HEK293 (cell line): ENCODE data around the gene AREG.

Source experiments
- CTCF ChIP-seq: fragments of 450-650 bp; formaldehyde crosslinking; IDR thresholded peaks from 2 replicates; pipeline ENCODE4 v1.5.1; 2016; ENCODE audit warnings: missing biosample characterization, missing genetic modification characterization
- ZNF16 ChIP-seq: fragments of 450-650 bp; formaldehyde crosslinking; IDR thresholded peaks from 2 replicates; pipeline ENCODE4 v1.5.1; 2016; ENCODE audit warnings: low read depth, missing biosample characterization, missing genetic modification characterization

GRCh38 chr4:74437866-74438265 lies 7.1 kb upstream of the AREG start:
- TF ChIP-seq CTCF = no peak
- no peak for TF ChIP-seq ZNF16
